Fibroblast of lung (primary cell): Measurements from ENCODE around the gene RREB1. TPM values are rescaled to one million over a fixed set of nuclear protein-coding genes. Genes with fewer than 3 reads are reported as not detected.

ENCODE experiments used
- DNase-seq, 2 donors: peaks; one replicate each; pipeline versions ENCODE4 v3.0.0 to v3.0.0-alpha.2; 2010; ENCODE audit warnings: low read depth in 2 of 2
- H2AFZ ChIP-seq: 2 replicates; pipeline ENCODE4 v1.5.1; 2012; ENCODE audit warnings: low read length, control low read depth, inconsistent platforms
- H3K27ac ChIP-seq: 2 replicates; pipeline ENCODE4 v1.5.1; 2011; ENCODE audit warnings: low read length, control low read depth; ENCODE audit not compliant: insufficient read depth
- H3K27me3 ChIP-seq: 2 replicates; pipeline ENCODE4 v1.5.1; 2011; ENCODE audit warnings: mild to moderate bottlenecking, low read length; ENCODE audit not compliant: control insufficient read depth, insufficient read depth
- H3K36me3 ChIP-seq: 2 replicates; pipeline ENCODE4 v1.5.1; 2011; ENCODE audit warnings: low read length; ENCODE audit not compliant: control insufficient read depth, insufficient read depth
- H3K4me1 ChIP-seq: 2 replicates; pipeline ENCODE4 v1.5.1; 2011; ENCODE audit warnings: low read length; ENCODE audit not compliant: control insufficient read depth, insufficient read depth; ENCODE audit errors: extremely low read depth
- H3K4me2 ChIP-seq: 2 replicates; pipeline ENCODE4 v1.5.1; 2011; ENCODE audit warnings: low read length, control low read depth; ENCODE audit not compliant: insufficient read depth; ENCODE audit errors: extremely low read depth
- H3K4me3 ChIP-seq, 4 experiments: fragments of 200-600 bp in 1 of 4; sonication (generic) in 1 of 4; replicated peaks in 1 of 4; 2 replicates each; pipeline ENCODE4 v1.5.1; 2011 to 2016; ENCODE audit warnings: low read length in 4 of 4, low read depth in 3 of 4, mild to moderate bottlenecking in 3 of 4, control low read depth in 2 of 4, inconsistent platforms in 1 of 4, mixed read lengths in 1 of 4; ENCODE audit not compliant: insufficient read depth in 1 of 4; ENCODE audit errors: control extremely low read depth in 1 of 4
- H3K79me2 ChIP-seq: 2 replicates; pipeline ENCODE4 v1.5.1; 2012; ENCODE audit warnings: mild to moderate bottlenecking, low read length, inconsistent platforms; ENCODE audit not compliant: control insufficient read depth, insufficient read depth
- H3K9ac ChIP-seq: 2 replicates; pipeline ENCODE4 v1.5.1; 2011; ENCODE audit warnings: mild to moderate bottlenecking, low read length, control low read depth; ENCODE audit not compliant: insufficient read depth
- H3K9me3 ChIP-seq: 2 replicates; pipeline ENCODE4 v1.5.1; 2012; ENCODE audit warnings: low read depth, low read length; ENCODE audit not compliant: control insufficient read depth, insufficient read depth
- H4K20me1 ChIP-seq: 2 replicates; pipeline ENCODE4 v1.5.1; 2011; ENCODE audit warnings: low read length; ENCODE audit not compliant: control insufficient read depth, insufficient read depth; ENCODE audit errors: extremely low read depth
- EZH2 ChIP-seq: IDR thresholded peaks from 2 replicates; pipeline ENCODE4 v1.5.1; 2012; ENCODE audit warnings: low read length, control low read depth, mild to moderate bottlenecking; ENCODE audit errors: missing control alignments
- polyA plus RNA-seq, 2 donors: library from polyadenylated mRNA; depleted of rRNA in 1 of 2; stranded (reverse) in 1 of 2; unstranded in 1 of 2; fragments of >200 nt; gene quantifications; 2 replicates each; pipeline ENCODE4 v1.2.1, GENCODE V29; 2011 to 2012; ENCODE audit warnings: missing spikeins in 1 of 2
- total RNA-seq: library from RNA; depleted of rRNA; stranded (reverse); fragments of >200 nt; gene quantifications from 2 replicates; pipeline ENCODE4 v1.2.1, GENCODE V29; 2014
- TF ChIP-seq, protein P1 (sequence below), 2 donors: IDR thresholded peaks in 1 of 2; conservative IDR thresholded peaks in 1 of 2; 1 replicate in 1 of 2; 2 replicates in 1 of 2; pipeline ENCODE4 v1.5.1; 2011 to 2012; ENCODE audit warnings: low read length in 2 of 2, control low read depth in 1 of 2, inconsistent platforms in 1 of 2, low read depth in 1 of 2, mild to moderate bottlenecking in 1 of 2

RREB1 gene
- total and polyA plus RNA-seq, 2 donors (not counting 1 experiment from before 2014, with no cell fraction given), result 2.4 to 18.8 TPM

DNA sequence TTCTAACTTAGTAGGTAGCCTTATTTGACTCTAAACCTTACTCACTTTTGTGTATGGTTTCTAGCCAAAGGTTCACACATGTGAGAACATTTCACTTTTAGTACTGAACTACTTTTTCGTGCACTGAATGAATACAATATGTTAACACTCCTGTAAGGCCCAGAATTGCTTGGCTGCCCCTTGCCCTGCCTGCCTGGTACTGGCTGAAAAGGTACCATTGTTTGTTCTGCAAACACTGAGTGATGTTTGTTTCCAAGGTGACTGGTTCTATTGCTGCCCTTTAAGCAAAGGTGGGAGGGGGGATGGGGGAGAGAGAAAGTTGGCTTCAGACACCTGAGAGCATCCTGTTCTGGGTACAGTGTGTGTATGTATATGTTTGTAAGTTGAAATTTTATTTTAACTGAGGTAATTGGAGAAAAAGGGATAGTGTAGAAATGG lies 31.2 kb downstream of the RREB1 start:
- Histone ChIP-seq H3K27me3 (no peaks in the 10 kb centered on the region), H3K4me3 (no peak overlapping the region), H3K36me3 (no peaks in the 10 kb centered on the region), H2AFZ (no peak overlapping the region), H4K20me1 (no peaks in the 10 kb centered on the region), H3K9me3 (no peaks in the 10 kb centered on the region), H3K9ac (no peak overlapping the region), H3K4me2 (peak overlapping the region; percentile 41), H3K27ac (no peak overlapping the region), H3K4me1 (peaks cover 10% of the 10 kb centered on the region), H3K79me2 (peaks cover 80% of the 10 kb centered on the region)
- no peak for DNase-seq
- no peak for TF ChIP-seq EZH2
- TF ChIP-seq, protein P1, sequence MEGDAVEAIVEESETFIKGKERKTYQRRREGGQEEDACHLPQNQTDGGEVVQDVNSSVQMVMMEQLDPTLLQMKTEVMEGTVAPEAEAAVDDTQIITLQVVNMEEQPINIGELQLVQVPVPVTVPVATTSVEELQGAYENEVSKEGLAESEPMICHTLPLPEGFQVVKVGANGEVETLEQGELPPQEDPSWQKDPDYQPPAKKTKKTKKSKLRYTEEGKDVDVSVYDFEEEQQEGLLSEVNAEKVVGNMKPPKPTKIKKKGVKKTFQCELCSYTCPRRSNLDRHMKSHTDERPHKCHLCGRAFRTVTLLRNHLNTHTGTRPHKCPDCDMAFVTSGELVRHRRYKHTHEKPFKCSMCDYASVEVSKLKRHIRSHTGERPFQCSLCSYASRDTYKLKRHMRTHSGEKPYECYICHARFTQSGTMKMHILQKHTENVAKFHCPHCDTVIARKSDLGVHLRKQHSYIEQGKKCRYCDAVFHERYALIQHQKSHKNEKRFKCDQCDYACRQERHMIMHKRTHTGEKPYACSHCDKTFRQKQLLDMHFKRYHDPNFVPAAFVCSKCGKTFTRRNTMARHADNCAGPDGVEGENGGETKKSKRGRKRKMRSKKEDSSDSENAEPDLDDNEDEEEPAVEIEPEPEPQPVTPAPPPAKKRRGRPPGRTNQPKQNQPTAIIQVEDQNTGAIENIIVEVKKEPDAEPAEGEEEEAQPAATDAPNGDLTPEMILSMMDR (conservative IDR thresholded peaks at IDR 0.05 in 1 of 2, IDR thresholded peaks at IDR 0.05 in 1 of 2; ENCODE audit: low read depth in 1 of 2, low read length in 2 of 2), result no peak

DNA sequence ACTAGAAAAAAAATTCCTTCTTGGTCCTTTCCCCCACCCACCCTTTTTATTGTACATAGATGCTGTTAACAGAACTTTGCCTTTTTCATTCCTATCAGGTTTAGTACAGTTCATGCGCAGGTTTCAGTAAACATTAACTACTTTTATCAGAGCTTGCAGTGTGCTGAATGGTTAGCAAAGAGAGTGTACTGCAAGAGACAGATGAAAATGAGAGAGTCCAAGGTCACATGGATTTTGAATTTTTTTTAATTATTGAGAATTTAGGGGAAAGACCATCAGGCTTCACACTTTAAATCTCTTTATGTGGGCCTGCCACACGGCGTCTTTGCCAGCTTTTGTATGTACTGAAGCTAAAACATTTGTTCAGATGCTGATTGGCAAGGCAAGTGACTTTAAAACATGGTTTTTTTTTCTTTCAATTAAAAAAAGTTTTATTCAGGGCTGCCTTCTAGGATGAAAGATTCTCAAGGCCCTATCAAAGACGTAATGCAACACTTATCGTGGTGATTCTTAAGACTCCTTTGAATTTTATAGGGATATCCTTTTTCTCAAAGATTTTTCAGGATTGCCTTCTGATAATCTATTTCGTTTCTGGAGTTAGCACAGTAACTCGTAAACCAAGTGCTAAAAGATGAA lies 32.2 kb downstream of the RREB1 start:
- peaks cover 81% of the 10 kb centered on the region for H3K79me2 ChIP-seq
- no peak for DNase-seq
- no peak overlapping the region for H3K9ac ChIP-seq
- H3K27ac ChIP-seq, result peak overlapping the region; percentile 91
- peak overlapping the region in 1 of 4 experiments; percentile 58 for H3K4me3 ChIP-seq
- no peaks in the 10 kb centered on the region for H4K20me1 ChIP-seq
- no peaks in the 10 kb centered on the region for H3K9me3 ChIP-seq
- H3K27me3 ChIP-seq, result no peaks in the 10 kb centered on the region
- TF ChIP-seq, protein P1 (conservative IDR thresholded peaks at IDR 0.05 in 1 of 2, IDR thresholded peaks at IDR 0.05 in 1 of 2; ENCODE audit: low read depth in 1 of 2, low read length in 2 of 2), result no peak
- no peak for TF ChIP-seq EZH2
- no peak overlapping the region for H3K4me2 ChIP-seq
- H3K36me3 ChIP-seq, result no peaks in the 10 kb centered on the region
- H3K4me1 ChIP-seq, result peaks cover 12% of the 10 kb centered on the region
- no peak overlapping the region for H2AFZ ChIP-seq

DNA sequence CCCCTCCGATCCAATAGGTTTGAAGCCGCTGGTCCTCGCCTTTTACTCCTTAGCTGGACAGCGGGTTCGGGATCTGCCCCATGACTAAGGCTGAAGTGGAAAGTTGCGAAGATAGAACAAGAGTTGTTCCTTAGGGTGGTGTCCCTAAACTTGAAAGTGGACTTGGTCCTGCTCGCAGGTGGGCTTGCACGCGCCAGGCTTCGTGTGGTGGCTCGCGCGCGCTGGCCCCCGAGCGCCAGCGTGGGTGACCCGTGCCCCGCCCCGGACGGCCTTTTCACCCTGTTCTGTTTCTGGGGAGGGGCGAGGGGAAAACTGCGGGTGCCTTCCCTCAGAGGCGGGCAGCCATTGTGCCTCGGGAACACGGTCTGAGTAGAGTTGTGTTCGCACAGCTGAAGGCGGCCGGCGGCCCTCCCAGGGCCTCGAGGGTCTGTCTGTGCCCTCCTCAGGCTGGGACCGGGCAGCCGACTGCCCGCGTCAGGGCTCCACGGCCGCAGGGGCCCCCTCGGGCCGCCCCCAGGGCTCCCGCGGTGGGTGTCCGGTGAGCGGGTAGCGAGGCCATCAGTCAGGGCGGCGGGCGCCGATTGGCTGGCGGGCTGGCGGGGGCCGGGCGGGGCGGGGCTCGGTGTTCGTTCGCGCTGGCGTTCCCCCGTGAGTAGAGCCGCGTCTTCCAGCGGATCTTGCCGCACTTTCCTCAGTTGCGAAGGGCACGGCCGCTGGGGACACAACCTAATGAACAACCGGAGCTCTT lies 33.0 kb downstream of the RREB1 start:
- H4K20me1 ChIP-seq, result no peaks in the 10 kb centered on the region
- peak overlapping the region; percentile 52 to 64 (median 62) for H3K4me3 ChIP-seq
- DNase-seq, result peak; percentile 69 to 73
- H2AFZ ChIP-seq, result peak overlapping the region; percentile 58
- H3K27ac ChIP-seq, result peak overlapping the region; percentile 91
- no peaks in the 10 kb centered on the region for H3K36me3 ChIP-seq
- TF ChIP-seq EZH2, result no peak
- TF ChIP-seq, protein P1 (conservative IDR thresholded peaks at IDR 0.05 in 1 of 2, IDR thresholded peaks at IDR 0.05 in 1 of 2; ENCODE audit: low read depth in 1 of 2, low read length in 2 of 2), result no peak
- no peaks in the 10 kb centered on the region for H3K27me3 ChIP-seq
- H3K4me1 ChIP-seq, result peaks cover 18% of the 10 kb centered on the region
- H3K4me2 ChIP-seq, result peak overlapping the region; percentile 85
- peaks cover 81% of the 10 kb centered on the region for H3K79me2 ChIP-seq
- H3K9ac ChIP-seq, result peak overlapping the region; percentile 77
- no peaks in the 10 kb centered on the region for H3K9me3 ChIP-seq
